GM23338 (cell line): ENCODE measurements around the gene CNGA4. TPM values are rescaled to one million over a fixed set of nuclear protein-coding genes. Genes with fewer than 3 reads are reported as not detected.

ENCODE experiments used
- ATAC-seq: fragments of 200-7000 bp; cut with Tn5 transposase; 3 replicates; pipeline ENCODE4 v1.9.1; 2020
- DNase-seq: peaks from one replicate; pipeline ENCODE4 v3.0.0-alpha.2; 2015; ENCODE audit warnings: low spot score
- H2AFZ ChIP-seq: fragments of 200-600 bp; sonication (generic); 2 replicates; pipeline ENCODE4 v1.8.0; 2016; ENCODE audit warnings: antibody characterized with exemption, mild to moderate bottlenecking, moderate library complexity
- H3F3A ChIP-seq: fragments of 200-600 bp; sonication (generic); replicated peaks from 2 replicates; pipeline ENCODE4 v1.8.0; 2017; ENCODE audit warnings: antibody characterized with exemption, mixed run types, low read depth
- H3K27ac ChIP-seq: fragments of 200-600 bp; sonication (generic); 2 replicates; pipeline ENCODE4 v1.6.1; 2016; ENCODE audit warnings: low read depth
- H3K27me3 ChIP-seq: fragments of 200-600 bp; sonication (generic); 2 replicates; pipeline ENCODE4 v1.8.0; 2016; ENCODE audit warnings: mild to moderate bottlenecking, mixed run types, moderate library complexity; ENCODE audit not compliant: insufficient read depth
- H3K36me3 ChIP-seq: fragments of 200-600 bp; sonication (generic); 2 replicates; pipeline ENCODE4 v1.8.0; 2016; ENCODE audit warnings: mild to moderate bottlenecking; ENCODE audit not compliant: insufficient read depth
- H3K4me1 ChIP-seq: fragments of 200-600 bp; sonication (generic); 2 replicates; pipeline ENCODE4 v1.8.0; 2016; ENCODE audit warnings: mild to moderate bottlenecking, moderate library complexity; ENCODE audit not compliant: insufficient read depth
- H3K4me2 ChIP-seq: fragments of 200-600 bp; sonication (generic); 2 replicates; pipeline ENCODE4 v1.7.1; 2017; ENCODE audit warnings: mixed run types
- H3K4me3 ChIP-seq: fragments of 200-600 bp; sonication (generic); 2 replicates; pipeline ENCODE4 v1.6.1; 2016; ENCODE audit warnings: mixed run types
- H3K79me2 ChIP-seq: fragments of 200-600 bp; sonication (generic); replicated peaks from 2 replicates; pipeline ENCODE4 v1.8.0; 2017; ENCODE audit warnings: mild to moderate bottlenecking; ENCODE audit not compliant: insufficient read depth
- H3K9me2 ChIP-seq: fragments of 200-600 bp; sonication (generic); 2 replicates; pipeline ENCODE4 v1.8.0; 2017; ENCODE audit not compliant: insufficient read depth
- H4K20me1 ChIP-seq: fragments of 200-600 bp; sonication (generic); replicated peaks from 2 replicates; pipeline ENCODE4 v1.8.0; 2017; ENCODE audit warnings: mild to moderate bottlenecking; ENCODE audit not compliant: insufficient read depth
- H3K27ac Mint-ChIP-seq: 2 replicates; pipeline ENCODE4 v1.8.0; 2020; ENCODE audit warnings: inconsistent platforms, mild to moderate bottlenecking, moderate library complexity, mixed read lengths
- H3K27me3 Mint-ChIP-seq: 3 replicates; pipeline ENCODE4 v1.8.0; 2022; ENCODE audit warnings: low read depth, mild to moderate bottlenecking, moderate library complexity, mixed read lengths, inconsistent platforms; ENCODE audit not compliant: insufficient read depth, poor library complexity
- H3K36me3 Mint-ChIP-seq: 3 replicates; pipeline ENCODE4 v1.8.0; 2021; ENCODE audit warnings: low read depth, mild to moderate bottlenecking, inconsistent platforms, moderate library complexity, mixed read lengths
- H3K4me1 Mint-ChIP-seq: 3 replicates; pipeline ENCODE4 v1.8.0; 2020; ENCODE audit warnings: mild to moderate bottlenecking, inconsistent platforms, mixed read lengths
- H3K4me3 Mint-ChIP-seq: 3 replicates; pipeline ENCODE4 v1.8.0; 2021; ENCODE audit warnings: moderate library complexity, mild to moderate bottlenecking, inconsistent platforms, mixed read lengths
- H3K9me3 Mint-ChIP-seq: 3 replicates; pipeline ENCODE4 v1.8.0; 2020; ENCODE audit warnings: moderate library complexity, mild to moderate bottlenecking, inconsistent platforms, mixed read lengths
- CREB1 ChIP-seq: fragments of 250-450 bp; sonication (Bioruptor Pico); IDR thresholded peaks from 2 replicates; pipeline ENCODE4 v1.5.0; 2020; ENCODE audit warnings: low read depth, mild to moderate bottlenecking, moderate library complexity
- CTCF ChIP-seq, 2 experiments: fragments of 200-600 bp in 1 of 2; sonication (generic) in 1 of 2; conservative IDR thresholded peaks; 2 replicates each; pipeline versions ENCODE4 v1.5.1 to v1.6.1; 2016 to 2017; ENCODE audit warnings: antibody characterized with exemption in 2 of 2, low read depth in 2 of 2, mild to moderate bottlenecking in 2 of 2, moderate library complexity in 1 of 2
- ETS1 ChIP-seq: IDR thresholded peaks from 2 replicates; pipeline ENCODE4 v1.6.1; 2016; ENCODE audit warnings: antibody characterized with exemption
- EZH2 ChIP-seq: fragments of 200-600 bp; sonication (generic); IDR thresholded peaks from one replicate; pipeline ENCODE4 v1.8.0; 2017; ENCODE audit warnings: antibody characterized with exemption, mild to moderate bottlenecking, low read depth; ENCODE audit not compliant: unreplicated experiment
- EZH2phosphoT487 ChIP-seq: fragments of 200-600 bp; sonication (generic); IDR thresholded peaks from one replicate; pipeline ENCODE4 v1.8.1; 2018; ENCODE audit warnings: antibody characterized with exemption; ENCODE audit not compliant: unreplicated experiment
- JUNB ChIP-seq: IDR thresholded peaks from one replicate; pipeline ENCODE4 v1.6.1; 2016; ENCODE audit warnings: antibody characterized with exemption; ENCODE audit not compliant: unreplicated experiment
- NANOG ChIP-seq: IDR thresholded peaks from 2 replicates; pipeline ENCODE4 v1.6.1; 2016; ENCODE audit warnings: antibody characterized with exemption, borderline replicate concordance
- POLR2AphosphoS5 ChIP-seq: IDR thresholded peaks from 2 replicates; pipeline ENCODE4 v1.6.1; 2016; ENCODE audit warnings: antibody characterized with exemption, low read depth
- REST ChIP-seq: IDR thresholded peaks from one replicate; pipeline ENCODE4 v1.6.1; 2018; ENCODE audit warnings: antibody characterized with exemption; ENCODE audit not compliant: unreplicated experiment
- ZNF114 ChIP-seq: fragments of 250-450 bp; sonication (Bioruptor Pico); IDR thresholded peaks from 2 replicates; pipeline ENCODE4 v1.5.0; 2020; ENCODE audit warnings: mild to moderate bottlenecking, moderate library complexity
- ZNF331 ChIP-seq: fragments of 250-450 bp; sonication (Bioruptor Pico); IDR thresholded peaks from 2 replicates; pipeline ENCODE4 v1.5.0; 2020; ENCODE audit warnings: low read depth, mild to moderate bottlenecking, moderate library complexity
- polyA plus RNA-seq: library from polyadenylated mRNA; unstranded; fragments of >200 nt; fragmentation: Nextera tagmentation; extraction: Ambion mirVana; gene quantifications from 2 replicates; pipeline ENCODE4 v1.2.1, GENCODE V29; 2016
- total RNA-seq: library from RNA; depleted of rRNA; stranded (reverse); fragments of >200 nt; shearing (Covaris generic); gene quantifications from 2 replicates; pipeline ENCODE4 v1.2.3, GENCODE V29; 2014

CNGA4 gene
- total and polyA plus RNA-seq, 2 experiments from 2014 or later = 0.15 TPM; not detected in 1

GRCh38 chr11:6224421-6224820 lies 14.5 kb upstream of the CNGA4 start:
- no peak overlapping the region for H3K4me3 Mint-ChIP-seq
- no peaks in the 10 kb centered on the region for H3K27me3 ChIP-seq
- DNase-seq = no peak
- no peak for ATAC-seq
- no peaks in the 10 kb centered on the region for H3K9me3 Mint-ChIP-seq
- no peaks in the 10 kb centered on the region for H3K9me2 ChIP-seq
- no peak overlapping the region for H3K4me3 ChIP-seq
- H3K4me2 ChIP-seq = no peak overlapping the region
- H3K27ac ChIP-seq = no peak overlapping the region
- H3K27me3 Mint-ChIP-seq = no peaks in the 10 kb centered on the region
- H3K4me1 Mint-ChIP-seq = no peaks in the 10 kb centered on the region
- H3K36me3 Mint-ChIP-seq = peaks cover 8% of the 10 kb centered on the region; the same call in 2 of the 3 replicates
- peaks cover 5% of the 10 kb centered on the region; the same call in 1 of the 2 replicates for H3K36me3 ChIP-seq
- H4K20me1 ChIP-seq = peaks cover 35% of the 10 kb centered on the region
- H3K27ac Mint-ChIP-seq = no peak overlapping the region
- no peak for TF ChIP-seq NANOG
- no peak for TF ChIP-seq CTCF (conservative IDR thresholded peaks at IDR 0.05; ENCODE audit: low read depth in 2 of 2)
- TF ChIP-seq EZH2phosphoT487 = no peak
- no peak for TF ChIP-seq POLR2AphosphoS5
- no peak for TF ChIP-seq ETS1
- no peak for TF ChIP-seq ZNF331 (CRISPR knock-in tag)
- TF ChIP-seq ZNF114 = no peak
- no peaks in the 10 kb centered on the region for H3K4me1 ChIP-seq
- no peak overlapping the region for H2AFZ ChIP-seq
- H3F3A ChIP-seq = no peaks in the 10 kb centered on the region
- peaks cover 38% of the 10 kb centered on the region for H3K79me2 ChIP-seq

GRCh38 chr11:6225024-6225423 lies 13.9 kb upstream of the CNGA4 start:
- DNase-seq = no peak
- H3K9me3 Mint-ChIP-seq = no peaks in the 10 kb centered on the region
- Histone ChIP-seq H3K4me1 (no peaks in the 10 kb centered on the region), H3K36me3 (peaks cover under 1% of the 10 kb centered on the region; the same call in 1 of the 2 replicates), H3K9me2 (no peaks in the 10 kb centered on the region), H3K27ac (no peak overlapping the region), H2AFZ (no peak overlapping the region), H3K79me2 (peaks cover 44% of the 10 kb centered on the region), H3K27me3 (no peaks in the 10 kb centered on the region), H3K4me3 (no peak overlapping the region), H4K20me1 (peaks cover 41% of the 10 kb centered on the region), H3F3A (no peaks in the 10 kb centered on the region), H3K4me2 (no peak overlapping the region)
- no peak overlapping the region for H3K27ac Mint-ChIP-seq
- no peak for ATAC-seq
- no peak overlapping the region for H3K4me3 Mint-ChIP-seq
- no peaks in the 10 kb centered on the region for H3K27me3 Mint-ChIP-seq
- peaks cover 8% of the 10 kb centered on the region; the same call in 2 of the 3 replicates for H3K36me3 Mint-ChIP-seq
- H3K4me1 Mint-ChIP-seq = no peaks in the 10 kb centered on the region
- TF ChIP-seq REST (no peak), ZNF331 (CRISPR knock-in tag) (no peak), CREB1 (no peak), POLR2AphosphoS5 (no peak), JUNB (no peak), EZH2 (no peak)
